Lower lobe of right lung (tissue), 2 donors: Measurements from ENCODE around the gene KANK3. TPM values are rescaled to one million over a fixed set of nuclear protein-coding genes. Genes with fewer than 3 reads are reported as not detected.
"Not testable (repeated sequence)": the region's sequence is repeated elsewhere in the genome, so short reads cannot be mapped to it uniquely, and the experiment has no call there.

ENCODE experiments used
- ATAC-seq, 2 donors: fragments of 200-7000 bp; cut with Tn5 transposase; one replicate each; pipeline ENCODE4 v1.9.1; 2020 to 2022; ENCODE audit warnings: mild to moderate bottlenecking in 2 of 2, moderate library complexity in 2 of 2
- DNase-seq: peaks from one replicate; pipeline ENCODE4 v3.0.0-alpha.2; 2020
- H3K27ac ChIP-seq: fragments of 200-600 bp; one replicate; pipeline ENCODE4 v1.8.0; 2022
- H3K27me3 ChIP-seq: fragments of 200-600 bp; one replicate; pipeline ENCODE4 v1.8.0; 2022; ENCODE audit warnings: low read depth
- H3K36me3 ChIP-seq: fragments of 200-600 bp; one replicate; pipeline ENCODE4 v1.8.0; 2022; ENCODE audit warnings: mild to moderate bottlenecking
- H3K4me1 ChIP-seq: fragments of 200-600 bp; one replicate; pipeline ENCODE4 v1.8.0; 2022
- H3K4me3 ChIP-seq: fragments of 200-600 bp; one replicate; pipeline ENCODE4 v1.8.0; 2022; ENCODE audit warnings: mild to moderate bottlenecking
- H3K9me3 ChIP-seq: fragments of 200-600 bp; one replicate; pipeline ENCODE4 v1.8.0; 2022
- intact Hi-C: fragments of 100-400 bp; cut with DNase I; formaldehyde crosslinking; loops from one replicate; pipeline ENCODE4 v1.11.0; 2022
- total RNA-seq: library from RNA; stranded (reverse); fragmentation: NEBNext Ultra II Directional; extraction: Animal tissue kit (Norgen Biotek cat#: 25700); gene quantifications from one replicate; pipeline ENCODE4 v1.2.1, GENCODE V29; 2021
- TF ChIP-seq, protein P1 (sequence below): fragments of 200-600 bp; IDR thresholded peaks from one replicate; pipeline ENCODE4 v1.8.0; 2022; ENCODE audit warnings: antibody characterized with exemption, mild to moderate bottlenecking
- donor health status: DM: no; HTN: yes; CAD: no; lungs with severe emphysema.

KANK3 gene
- total RNA-seq, 1 donor from 2014 or later, result 49.0 TPM

DNA sequence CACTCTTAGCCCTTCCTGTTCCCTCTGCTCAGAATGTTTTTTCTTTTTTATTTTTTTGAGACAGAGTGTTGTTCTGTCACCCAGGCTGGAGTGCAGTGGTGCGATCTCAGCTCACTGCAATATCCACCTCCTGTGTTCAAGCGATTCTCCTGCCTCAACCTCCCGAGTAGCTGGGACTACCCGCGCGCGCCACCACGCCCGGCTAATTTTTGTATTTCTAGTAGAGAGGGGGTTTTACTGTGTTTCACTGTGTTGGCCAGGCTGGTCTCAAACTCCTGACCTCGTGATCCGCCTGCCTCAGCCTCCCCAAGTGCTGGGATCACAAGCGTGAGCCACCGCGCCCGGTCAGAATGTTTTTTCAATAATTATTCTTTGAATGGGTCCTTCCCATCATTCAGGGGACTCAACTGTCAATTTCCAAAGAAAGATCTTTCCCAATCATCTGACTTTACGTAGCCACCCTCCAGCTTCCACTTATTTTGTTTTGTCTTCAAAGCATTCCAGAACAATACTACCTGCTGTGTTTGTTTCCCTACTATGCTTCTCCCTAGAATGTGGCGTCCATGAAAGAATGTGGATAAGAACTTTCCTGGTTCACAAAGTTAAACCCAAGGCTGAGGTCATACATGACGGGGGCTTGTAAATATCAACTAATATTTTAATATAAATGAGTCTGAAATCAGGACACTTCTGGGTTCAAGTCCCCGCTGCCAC is 23.1 kb downstream of the KANK3 start:
- peak overlapping the region; percentile 91 for H3K27ac ChIP-seq
- ATAC-seq (no peak), DNase-seq (no peak)
- TF ChIP-seq, protein P1, sequence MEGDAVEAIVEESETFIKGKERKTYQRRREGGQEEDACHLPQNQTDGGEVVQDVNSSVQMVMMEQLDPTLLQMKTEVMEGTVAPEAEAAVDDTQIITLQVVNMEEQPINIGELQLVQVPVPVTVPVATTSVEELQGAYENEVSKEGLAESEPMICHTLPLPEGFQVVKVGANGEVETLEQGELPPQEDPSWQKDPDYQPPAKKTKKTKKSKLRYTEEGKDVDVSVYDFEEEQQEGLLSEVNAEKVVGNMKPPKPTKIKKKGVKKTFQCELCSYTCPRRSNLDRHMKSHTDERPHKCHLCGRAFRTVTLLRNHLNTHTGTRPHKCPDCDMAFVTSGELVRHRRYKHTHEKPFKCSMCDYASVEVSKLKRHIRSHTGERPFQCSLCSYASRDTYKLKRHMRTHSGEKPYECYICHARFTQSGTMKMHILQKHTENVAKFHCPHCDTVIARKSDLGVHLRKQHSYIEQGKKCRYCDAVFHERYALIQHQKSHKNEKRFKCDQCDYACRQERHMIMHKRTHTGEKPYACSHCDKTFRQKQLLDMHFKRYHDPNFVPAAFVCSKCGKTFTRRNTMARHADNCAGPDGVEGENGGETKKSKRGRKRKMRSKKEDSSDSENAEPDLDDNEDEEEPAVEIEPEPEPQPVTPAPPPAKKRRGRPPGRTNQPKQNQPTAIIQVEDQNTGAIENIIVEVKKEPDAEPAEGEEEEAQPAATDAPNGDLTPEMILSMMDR, result no peak
- H3K4me1 ChIP-seq, result peaks cover 44% of the 10 kb centered on the region
- H3K4me3 ChIP-seq, result peak overlapping the region; percentile 97
- intact Hi-C loops, result no loop called here
- H3K27me3 ChIP-seq, result no peaks in the 10 kb centered on the region
- peaks cover 53% of the 10 kb centered on the region for H3K36me3 ChIP-seq
- no peaks in the 10 kb centered on the region for H3K9me3 ChIP-seq

DNA sequence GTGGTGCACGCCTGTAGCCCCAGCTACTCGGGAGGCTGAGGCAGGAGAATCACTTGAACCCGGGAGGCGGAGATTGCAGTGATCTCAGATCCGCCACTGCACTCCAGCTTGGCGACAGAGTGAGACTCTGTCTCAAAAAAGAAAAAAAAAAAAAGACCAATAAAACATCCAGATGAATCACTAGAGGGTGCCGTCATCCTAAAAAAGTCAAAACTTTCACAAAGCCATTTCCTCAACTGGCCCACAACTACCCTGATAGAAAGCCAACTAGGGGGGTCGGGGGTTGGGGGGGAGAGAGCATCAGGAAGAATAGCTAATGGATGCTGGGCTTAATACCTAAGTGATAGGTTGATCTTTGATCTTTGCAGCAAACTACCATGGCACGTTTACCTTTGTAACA is 24.2 kb downstream of the KANK3 start:
- DNase-seq, intact Hi-C loops, ATAC-seq, H3K9me3 ChIP-seq, H3K27me3 ChIP-seq, H3K27ac ChIP-seq, H3K4me3 ChIP-seq: not testable (repeated sequence)
- Histone ChIP-seq H3K36me3 (peaks cover 53% of the 10 kb centered on the region), H3K4me1 (peaks cover 33% of the 10 kb centered on the region)

DNA sequence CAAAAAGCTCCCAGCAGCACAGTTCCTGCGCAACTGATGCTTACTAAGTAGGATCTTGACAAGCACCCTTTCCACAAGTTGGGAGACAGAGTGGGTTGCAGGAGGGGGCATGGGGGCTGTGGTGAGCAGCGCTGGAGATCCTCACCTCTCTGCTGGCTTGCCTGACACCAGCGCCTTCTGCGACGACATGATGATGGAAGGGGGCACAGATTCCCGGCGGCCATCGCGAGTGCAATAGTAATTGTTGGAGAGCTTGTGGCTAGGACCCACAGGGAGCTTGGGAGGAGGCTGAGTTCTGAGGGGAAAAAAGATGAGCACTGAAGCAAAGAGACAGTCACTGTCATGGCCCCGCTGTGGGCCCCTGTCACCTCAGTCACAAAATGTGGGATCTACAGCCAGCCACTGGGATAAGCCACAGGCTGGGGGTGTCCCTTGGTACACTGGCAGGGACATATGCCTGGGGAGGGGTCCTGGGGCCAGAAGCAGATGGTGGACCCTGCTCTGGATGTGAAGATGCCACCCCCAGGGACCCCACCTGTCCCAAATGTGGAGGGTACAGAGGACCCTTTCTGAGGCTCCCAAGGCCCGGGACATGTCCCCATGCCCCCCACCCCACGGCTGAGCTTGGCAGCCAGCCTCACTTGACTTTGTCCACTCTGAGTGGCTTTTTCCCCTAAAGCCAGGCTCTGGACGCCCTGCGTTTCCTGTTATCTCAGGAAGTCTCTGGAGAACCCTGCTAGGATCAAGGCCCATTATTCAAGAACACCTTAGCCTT is 26.5 kb downstream of the KANK3 start:
- Histone ChIP-seq H3K9me3 (no peaks in the 10 kb centered on the region), H3K4me1 (peaks cover 26% of the 10 kb centered on the region), H3K36me3 (peaks cover 52% of the 10 kb centered on the region), H3K27ac (no peak overlapping the region), H3K4me3 (no peak overlapping the region), H3K27me3 (no peaks in the 10 kb centered on the region)
- no peak for ATAC-seq
- no peak for DNase-seq
- intact Hi-C loops, result no loop called here
- TF ChIP-seq, protein P1, result no peak

DNA sequence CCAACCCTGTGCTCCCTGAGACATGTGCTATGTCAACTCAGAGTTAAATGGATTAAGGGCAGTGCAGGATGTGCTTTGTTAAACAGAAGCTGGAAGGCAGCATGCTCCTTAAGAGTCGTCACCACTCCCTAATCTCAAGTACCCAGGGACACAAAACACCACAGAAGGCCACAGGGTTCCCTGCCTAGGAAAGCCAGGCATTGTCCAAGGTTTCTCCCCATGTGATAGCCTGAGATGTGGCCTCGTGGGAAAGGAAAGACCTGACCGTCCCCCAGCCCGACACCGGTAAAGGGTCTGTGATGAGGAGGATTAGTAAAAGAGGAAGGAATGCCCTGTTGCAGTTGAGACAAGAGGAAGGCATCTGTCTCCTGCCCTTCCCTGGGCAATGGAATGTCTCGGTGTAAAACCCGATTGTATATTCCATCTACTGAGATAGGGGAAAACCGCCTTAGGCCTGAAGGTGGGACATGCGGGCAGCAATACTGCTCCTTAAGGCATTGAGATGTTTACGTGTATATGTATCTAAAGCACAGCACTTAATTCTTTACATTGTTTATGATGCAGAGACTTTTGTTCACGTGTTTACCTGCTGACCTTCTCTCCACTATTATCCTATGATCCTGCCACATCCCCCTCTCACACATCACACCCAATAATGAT is 28.0 kb downstream of the KANK3 start:
- H3K9me3 ChIP-seq, ATAC-seq, H3K27me3 ChIP-seq, H3K4me3 ChIP-seq, intact Hi-C loops: not testable (repeated sequence)
- peak; percentile 16 for DNase-seq
- Histone ChIP-seq H3K36me3 (peaks cover 66% of the 10 kb centered on the region), H3K4me1 (peaks cover 23% of the 10 kb centered on the region), H3K27ac (peak overlapping the region; percentile 36)

DNA sequence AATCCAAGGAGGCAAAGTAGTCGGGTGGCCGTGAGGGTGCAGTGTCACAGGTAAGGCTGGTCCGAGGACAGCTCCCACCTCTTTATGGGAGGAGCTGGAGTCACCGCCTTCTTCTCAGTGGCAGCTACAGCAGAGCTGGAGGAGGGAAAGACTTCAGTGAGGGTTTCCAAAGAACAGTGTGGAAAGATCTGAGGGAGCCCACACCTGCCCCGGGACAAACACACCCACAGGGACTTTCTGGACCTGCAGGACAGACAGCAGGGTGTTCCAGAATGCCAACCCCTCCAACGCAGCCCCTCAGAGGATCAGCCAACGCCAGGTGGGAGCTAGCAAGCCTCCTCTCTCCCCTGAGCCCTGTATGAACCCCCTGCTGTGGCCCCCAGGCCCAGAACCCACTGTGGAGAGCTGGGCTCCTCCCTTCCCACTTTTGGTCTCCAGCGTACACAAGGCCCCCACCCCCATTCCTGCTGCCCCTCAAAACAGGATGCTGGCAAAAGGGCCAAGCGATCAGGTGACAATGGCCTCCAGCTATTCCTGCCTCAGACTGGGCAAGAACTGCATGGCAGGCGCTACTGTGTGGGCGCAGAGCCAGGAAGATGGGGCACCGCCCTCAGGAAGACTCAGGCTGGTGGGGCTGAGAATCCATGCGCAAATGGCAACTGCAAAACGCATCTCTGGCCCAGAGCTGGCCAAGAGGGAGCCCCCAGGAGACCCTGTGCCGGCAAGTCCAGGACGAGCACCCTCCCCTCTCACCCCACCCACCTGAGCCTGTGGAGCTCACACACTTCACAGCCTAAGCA is 31.4 kb downstream of the KANK3 start:
- H3K4me1 ChIP-seq, result peaks cover 45% of the 10 kb centered on the region

More for the DNA sequence above, 31.4 kb downstream of the KANK3 start:
- intact Hi-C loops, result no loop called here
- Histone ChIP-seq H3K4me3 (no peak overlapping the region), H3K27ac (peak overlapping the region; percentile 41), H3K36me3 (peaks cover 59% of the 10 kb centered on the region), H3K27me3 (no peaks in the 10 kb centered on the region), H3K9me3 (no peaks in the 10 kb centered on the region)
- DNase-seq (peak; percentile 52), ATAC-seq (no peak)
- TF ChIP-seq, protein P1, result no peak
